RKO (cell line): Measurements from ENCODE around the gene GGNBP2.
"Not testable (repeated sequence)": the region's sequence is repeated elsewhere in the genome, so short reads cannot be mapped to it uniquely, and the experiment has no call there.

ENCODE experiments used
- DNase-seq: peaks from one replicate; pipeline ENCODE4 v3.0.0-alpha.2; 2016; ENCODE audit warnings: low spot score

The GGNBP2 gene, protein sequence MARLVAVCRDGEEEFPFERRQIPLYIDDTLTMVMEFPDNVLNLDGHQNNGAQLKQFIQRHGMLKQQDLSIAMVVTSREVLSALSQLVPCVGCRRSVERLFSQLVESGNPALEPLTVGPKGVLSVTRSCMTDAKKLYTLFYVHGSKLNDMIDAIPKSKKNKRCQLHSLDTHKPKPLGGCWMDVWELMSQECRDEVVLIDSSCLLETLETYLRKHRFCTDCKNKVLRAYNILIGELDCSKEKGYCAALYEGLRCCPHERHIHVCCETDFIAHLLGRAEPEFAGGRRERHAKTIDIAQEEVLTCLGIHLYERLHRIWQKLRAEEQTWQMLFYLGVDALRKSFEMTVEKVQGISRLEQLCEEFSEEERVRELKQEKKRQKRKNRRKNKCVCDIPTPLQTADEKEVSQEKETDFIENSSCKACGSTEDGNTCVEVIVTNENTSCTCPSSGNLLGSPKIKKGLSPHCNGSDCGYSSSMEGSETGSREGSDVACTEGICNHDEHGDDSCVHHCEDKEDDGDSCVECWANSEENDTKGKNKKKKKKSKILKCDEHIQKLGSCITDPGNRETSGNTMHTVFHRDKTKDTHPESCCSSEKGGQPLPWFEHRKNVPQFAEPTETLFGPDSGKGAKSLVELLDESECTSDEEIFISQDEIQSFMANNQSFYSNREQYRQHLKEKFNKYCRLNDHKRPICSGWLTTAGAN

DNA sequence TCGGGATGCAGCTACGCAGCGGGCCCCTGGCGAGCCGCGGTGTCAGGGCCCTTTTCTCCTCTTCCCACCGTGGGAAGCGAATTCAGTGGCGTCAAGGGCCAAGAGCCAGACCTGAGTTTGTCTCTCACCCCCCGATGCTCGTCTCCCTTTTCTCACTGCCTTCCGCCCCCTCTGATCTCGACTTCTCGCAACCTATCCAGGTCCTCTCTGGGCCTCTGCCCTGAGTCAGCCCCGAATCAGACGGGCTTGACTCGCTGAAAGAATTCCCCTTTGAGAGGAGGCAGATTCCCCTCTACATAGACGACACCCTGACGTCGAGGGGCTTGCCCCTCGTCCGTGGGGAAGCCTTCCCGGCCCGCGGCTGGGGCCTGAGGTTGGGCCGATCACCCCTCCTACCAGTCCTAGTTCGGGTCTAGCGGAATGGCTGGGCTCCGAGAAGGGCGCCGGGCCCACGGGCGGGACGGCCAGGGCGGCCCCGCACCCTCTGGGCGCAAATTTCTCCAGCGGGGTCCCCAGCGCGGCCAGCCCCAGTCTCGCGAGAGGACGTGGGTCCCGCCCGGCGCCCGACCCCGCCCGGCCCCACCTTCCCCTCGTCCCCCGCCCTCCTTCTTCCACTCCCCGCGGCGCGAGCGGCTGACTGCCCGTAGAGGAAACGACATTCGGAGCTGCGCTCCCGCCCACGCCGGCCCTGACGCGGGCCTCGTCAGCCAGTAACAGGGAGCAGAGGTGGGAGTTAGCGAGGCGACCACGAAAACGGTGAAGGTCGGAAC lies at the start of gene GGNBP2:
GGNBP2 (plus strand) TSS at position 613 of the 770 bp plus-strand sequence. CDS start 806 bp downstream, outside the sequence.
- peak; percentile 92 for DNase-seq

DNA sequence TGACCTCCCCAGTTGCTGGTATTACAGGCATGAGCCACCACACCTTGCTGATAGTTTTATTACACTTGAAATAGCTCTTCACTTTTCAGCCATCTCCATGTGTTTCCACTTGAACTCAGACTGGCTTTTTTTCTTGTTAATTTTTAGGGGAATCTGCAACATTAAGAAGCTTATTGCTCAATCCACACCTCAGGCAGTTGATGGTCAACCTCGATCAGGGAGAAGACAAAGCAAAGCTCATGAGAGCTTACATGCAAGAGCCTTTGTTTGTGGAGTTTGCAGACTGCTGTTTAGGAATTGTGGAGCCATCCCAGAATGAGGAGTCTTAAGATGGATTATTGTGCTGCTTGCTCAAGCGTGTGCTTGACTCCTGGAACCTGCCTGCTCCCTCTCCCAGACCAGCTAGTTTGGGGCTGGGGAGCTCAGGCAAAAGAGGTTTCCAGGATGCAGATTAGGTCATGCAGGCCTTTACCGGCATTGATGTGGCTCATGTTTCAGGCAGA lies 49.6 kb upstream of the GGNBP2 start:
- no peak for DNase-seq

DNA sequence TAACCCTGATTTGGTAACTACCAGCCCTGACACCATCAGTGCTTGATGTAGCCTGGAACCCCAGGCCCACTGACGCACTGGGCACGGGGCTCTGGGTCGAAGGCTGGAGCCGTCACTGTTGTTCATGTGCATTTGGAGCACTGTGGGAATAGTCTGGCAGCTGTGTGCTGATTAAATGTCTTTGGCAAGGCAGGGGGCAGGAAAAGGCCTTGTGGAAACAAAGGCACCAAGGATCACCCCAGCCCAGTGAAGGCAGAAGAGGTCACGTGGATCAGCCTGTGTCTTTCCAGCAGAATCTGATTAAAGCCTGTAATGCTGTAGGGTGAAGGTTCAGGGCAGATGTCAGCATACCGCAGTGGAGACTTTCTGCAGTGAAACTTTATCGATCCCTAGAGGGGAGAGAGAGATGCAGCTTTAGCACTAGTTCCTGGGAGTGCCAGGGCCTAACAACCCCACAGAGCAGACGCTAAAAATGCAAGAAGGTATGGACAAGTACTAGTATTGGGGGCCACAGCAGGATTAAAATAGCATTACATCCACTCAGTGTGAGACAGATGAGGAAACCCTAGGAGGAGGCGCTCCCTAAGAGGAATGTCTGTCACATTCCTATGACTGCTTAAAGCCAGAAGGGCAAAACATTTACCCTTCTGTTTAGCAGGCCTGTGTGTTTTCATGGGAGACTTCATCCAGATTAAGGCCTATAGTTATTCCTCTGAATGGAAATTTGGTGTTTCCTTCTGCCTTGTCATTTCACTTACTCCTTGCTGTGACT lies 48.5 kb upstream of the GGNBP2 start:
- DNase-seq = no peak

DNA sequence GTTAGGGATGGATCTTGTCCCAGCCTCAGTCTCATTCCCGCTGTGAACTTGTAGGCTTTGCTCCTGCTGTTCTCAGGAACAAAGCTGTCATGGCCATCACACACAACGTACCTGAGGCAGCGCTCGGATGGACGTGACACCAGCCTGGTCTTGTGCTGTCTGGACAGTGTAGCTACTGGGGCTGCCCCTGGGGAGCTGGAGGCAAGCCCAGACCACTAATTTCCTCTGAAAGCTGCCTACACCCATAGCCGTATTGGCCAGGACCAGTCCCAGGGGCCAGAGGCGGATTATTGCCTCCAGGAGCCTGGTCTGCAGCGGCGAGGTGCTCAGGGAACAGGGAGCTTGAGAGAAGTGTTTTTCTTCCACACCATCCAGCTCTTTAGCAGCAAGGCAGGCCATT lies 46.6 kb upstream of the GGNBP2 start:
- DNase-seq = no peak

DNA sequence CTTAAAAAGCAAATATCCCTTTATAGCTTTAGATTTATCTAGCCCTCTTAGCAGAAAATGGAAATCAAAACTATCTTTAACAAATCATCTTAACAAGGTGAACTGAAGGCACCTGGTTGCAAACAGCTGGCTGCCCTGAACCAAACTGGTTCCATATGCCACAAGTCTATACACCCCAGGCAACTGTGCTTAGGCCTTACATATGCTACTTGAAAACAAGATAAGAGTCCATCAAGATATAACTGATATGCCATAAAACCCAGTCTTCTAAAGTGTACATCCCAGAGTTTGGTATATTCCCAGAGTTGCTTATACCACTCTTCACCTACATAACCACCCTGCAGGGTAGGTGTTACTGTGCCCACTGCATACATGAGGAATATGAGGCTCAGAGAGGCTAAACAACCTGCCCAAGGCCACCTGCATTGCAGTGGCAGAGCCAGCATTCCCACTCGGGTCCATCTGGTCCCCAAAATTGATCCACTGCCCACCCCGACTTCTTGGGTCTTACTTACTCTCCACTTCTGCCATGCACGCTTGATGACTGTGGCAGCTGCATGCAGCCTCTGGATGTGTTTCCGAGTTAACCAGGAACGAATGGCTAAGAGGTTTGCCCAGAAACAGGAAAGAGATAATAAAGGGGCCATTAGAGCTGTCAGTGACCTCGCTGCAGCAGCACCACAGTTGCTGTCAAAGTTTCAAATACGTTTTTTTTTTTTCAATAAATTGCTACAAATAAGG lies 46.0 kb upstream of the GGNBP2 start:
- no peak for DNase-seq

DNA sequence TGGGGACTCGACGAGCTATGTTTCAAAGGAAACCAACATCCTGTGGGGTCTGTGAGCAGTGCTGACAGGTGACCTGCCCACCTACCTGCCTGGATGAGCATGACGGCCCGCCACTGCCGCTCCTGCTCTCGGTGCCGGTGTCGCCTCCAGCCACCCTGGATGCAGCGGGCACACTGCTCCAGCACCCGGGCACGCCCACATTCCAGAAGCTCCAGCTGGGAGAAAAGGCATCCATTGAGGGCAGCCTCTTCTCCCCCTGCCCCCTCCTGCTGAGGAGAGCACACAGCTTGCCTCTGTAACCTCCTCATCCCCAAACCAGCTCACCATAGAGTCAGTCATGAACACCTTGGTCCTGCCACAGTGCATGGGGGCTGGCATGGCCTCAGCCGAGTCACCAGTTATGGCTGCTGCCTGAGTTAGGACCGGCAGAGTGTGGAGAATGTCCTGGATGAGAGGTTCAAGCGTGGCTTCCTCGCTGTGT lies 43.9 kb upstream of the GGNBP2 start:
- no peak for DNase-seq

DNA sequence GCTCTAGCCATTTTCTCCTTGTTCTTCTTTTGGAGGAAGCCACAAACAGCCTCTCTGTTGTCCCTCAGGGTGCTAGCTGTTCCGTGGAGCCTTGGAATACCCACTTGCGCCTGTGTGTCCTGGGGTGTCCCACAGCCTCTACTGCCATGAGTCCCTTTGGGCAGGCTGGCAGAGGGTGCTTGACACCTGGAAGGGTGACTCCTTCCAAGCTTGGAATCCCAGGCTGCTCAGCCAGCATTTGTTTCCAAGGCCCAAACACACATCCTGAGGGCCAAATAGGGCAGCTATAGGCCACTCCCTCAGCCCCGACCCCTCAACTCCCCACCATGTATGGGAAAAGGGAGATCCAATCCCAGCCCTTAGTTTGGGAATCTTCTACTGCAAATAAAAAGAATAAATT lies 43.4 kb upstream of the GGNBP2 start:
- no peak for DNase-seq

DNA sequence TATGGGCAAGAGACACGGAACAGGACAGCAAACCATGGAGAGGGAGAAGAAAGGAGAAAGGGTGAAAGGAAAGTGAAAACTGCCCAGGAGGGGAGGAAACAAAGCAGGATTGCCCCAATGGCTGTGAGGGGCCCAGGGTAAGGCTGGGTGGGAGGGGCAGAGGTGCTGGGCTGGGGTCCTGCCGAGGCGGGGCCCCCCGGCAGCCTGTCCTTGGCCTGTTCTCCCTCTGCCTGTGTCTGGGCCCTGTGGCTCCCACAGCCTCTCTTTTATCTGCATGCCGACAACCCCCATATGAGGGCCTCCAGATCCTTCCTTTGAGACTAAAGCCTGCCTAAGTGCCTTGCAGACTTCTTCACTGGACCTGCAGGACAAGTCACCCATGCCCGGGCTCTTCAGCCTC lies 42.8 kb upstream of the GGNBP2 start:
- no peak for DNase-seq

DNA sequence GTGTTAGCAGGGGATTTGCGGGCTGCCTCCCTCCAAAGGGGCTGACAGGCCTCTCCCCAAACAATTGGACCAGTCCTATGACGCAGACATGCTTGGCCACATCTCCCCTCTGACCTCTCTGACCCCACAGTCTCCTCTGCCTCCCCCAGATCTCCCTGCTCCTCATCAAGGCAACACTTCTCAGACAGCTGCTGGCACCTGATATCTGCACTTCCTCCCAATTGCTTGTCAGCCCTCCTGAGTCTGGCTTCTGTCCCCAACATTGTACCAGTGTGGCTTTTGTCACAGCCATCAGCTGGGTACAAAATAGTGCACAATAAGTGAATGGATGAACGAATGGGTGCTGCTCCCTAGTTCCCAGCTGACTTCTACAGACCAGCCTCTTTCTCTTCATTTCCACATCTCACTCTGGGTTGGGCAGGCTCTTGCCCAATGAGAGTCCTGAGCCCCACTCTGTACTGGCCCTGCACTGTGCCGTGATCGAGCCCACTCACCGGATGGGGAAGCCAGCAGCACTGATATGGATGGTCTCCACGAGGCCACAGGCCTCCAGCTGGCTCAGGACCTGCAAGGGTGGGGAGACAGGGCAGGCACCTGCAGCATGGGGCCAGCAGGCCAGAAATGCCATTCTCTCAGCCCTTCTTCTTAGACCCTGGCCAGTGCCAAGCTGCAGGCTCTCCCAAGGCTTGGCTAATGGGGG lies 41.1 kb upstream of the GGNBP2 start:
- DNase-seq = no peak

DNA sequence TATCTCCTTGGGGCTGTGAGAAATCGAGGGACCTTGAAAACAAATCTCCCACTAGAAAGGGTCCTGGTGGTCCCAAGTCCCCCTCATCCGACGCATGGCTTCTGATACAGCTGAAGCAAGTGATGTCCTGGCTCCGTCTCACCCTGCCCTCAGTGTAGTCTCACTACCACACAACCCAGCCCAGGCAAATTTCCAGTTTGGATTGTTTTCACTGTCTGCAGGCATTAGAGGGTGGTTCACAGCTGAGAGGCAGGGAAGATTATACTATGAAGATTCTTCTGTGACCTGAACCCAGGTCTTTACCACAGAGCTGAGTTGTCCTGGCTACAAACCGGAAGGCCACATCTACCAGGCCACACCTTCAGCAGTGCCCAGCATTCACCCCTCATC lies 40.6 kb upstream of the GGNBP2 start:
- DNase-seq = no peak

DNA sequence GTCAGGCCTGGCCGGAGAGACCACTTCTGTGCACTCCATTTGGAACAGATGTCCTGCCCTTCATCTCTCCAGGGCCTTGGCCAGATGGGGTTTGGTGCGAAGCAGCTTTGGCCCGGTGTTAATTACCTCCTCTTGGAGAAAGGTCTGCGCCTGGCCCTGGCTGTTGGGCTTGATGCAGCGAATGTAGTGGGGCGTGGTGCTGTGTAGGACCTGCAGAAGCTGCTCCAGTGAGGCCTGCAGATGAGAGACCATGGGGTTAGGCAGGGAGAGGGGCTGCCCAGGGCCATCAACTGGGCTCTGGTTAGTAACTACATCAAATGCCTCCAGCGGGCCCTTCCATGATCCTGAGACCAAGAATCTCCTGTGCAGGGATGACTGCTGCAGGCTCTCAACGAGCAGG lies 39.5 kb upstream of the GGNBP2 start:
- DNase-seq = no peak

DNA sequence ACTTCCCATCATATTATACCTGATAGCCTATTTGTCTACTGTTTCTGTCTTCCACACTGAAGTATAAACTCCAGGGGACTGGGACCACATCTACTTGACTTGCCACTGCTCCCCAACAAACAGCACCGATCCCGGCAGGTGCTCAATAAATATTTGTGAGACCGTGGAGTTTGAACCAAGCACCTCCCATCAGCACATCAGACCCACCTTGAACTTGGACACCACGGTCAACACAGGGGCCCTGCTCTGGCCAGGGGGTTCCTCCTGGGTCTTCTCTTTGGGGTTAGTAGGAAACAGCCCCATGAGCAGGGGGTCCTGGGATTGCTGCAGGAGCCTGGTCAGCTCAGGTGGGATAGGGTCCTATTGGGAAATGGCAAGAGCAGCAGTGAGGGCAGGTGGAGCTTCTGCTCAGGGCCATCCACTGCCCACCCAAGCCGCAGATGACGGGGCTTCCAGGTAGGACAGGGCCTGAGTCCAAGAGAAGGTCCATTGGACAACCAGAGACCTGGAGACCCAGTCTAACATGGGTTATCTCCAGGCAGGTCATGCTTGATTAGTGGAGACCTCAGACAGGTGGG lies 38.4 kb upstream of the GGNBP2 start:
- no peak for DNase-seq

DNA sequence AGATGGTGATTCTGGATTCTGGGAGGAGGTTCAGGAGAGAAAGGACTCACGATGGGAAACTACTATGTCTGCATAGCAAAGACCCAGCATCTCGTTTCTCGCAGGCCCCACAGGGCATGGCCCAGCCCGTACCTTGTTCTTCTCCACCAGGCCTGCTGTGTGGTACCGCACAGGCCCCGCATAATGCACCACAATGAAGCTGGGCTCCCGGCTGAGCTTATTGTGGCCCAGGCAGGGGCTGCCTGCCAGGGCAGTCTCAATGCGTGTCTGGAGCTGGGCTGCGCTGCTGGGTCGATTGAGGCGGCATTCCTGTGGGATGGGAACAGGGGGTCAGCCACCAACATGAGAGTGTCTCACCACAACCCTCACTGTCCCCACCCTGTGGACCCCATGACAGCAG lies 37.9 kb upstream of the GGNBP2 start:
- DNase-seq = no peak

DNA sequence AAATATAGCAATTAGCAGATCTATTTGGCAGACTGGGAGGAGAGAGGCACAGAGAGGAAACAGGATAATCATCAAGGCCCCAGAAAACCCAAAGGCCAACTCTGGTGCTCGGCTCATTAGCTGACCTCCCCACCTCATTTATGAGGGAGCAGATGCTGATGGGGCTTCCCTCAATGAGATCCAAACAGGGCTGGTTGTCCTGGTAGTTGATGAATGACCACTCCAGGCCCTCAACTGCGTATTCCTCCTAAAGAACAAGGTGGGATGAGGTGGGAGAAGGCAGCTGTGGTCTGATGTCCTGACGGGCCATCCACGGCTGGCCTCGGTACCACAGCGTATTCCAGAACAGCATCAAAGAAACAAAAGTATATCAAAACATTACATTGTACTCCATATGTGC lies 37.5 kb upstream of the GGNBP2 start:
- no peak for DNase-seq

DNA sequence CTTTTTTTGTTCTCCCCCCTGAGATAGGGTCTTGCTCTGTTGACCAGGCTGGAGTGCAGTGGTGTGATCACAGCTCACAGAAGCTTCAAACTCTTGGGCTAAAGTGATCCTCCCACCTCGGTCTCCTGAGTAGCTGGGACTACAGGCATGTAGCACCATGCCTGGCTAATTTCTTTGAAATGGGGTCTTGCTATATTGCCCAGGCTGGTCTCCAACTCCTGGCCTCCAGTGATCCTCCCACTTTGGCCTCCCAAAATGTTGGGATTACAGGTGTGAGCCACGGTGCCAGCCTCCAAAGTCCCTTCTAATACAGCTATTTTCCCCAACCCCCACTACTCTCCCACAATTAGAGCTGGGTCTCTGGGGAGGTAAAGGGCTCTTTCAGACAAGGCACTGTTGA lies 36.3 kb upstream of the GGNBP2 start:
- DNase-seq = not testable (repeated sequence)

DNA sequence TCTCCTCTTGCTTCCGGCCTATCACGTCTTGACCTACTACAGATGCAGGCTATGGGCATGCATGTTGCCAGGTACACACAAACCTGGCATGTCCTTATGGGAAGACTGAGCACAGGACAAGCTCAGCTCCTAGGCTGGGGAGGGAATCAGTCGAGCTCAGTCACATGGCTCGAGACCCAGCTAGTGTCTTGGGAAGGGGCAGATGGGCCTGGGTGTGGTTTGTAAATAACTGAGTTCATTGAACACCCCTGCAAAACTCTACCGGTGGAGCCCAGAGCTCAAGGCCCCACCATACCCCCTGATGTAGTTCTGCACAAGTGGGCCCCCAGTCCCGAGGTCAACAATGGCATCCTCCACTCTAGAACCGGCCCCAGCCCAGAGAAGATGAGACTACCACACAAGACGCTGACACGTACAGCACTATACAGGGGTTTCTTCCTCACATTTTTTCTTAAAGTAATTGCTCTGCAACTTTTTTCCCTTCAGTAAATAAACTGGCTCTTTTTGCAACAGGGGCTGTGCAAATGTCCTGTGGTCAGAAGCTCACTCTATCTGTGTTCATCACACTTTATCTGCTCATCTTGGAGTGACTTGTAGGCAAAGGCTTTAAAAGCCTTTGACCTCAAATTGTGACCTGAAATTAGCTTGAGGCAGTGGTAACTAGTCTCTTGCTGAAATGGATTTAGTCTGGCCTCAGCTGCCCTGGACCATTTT lies 35.3 kb upstream of the GGNBP2 start:
- DNase-seq = no peak

DNA sequence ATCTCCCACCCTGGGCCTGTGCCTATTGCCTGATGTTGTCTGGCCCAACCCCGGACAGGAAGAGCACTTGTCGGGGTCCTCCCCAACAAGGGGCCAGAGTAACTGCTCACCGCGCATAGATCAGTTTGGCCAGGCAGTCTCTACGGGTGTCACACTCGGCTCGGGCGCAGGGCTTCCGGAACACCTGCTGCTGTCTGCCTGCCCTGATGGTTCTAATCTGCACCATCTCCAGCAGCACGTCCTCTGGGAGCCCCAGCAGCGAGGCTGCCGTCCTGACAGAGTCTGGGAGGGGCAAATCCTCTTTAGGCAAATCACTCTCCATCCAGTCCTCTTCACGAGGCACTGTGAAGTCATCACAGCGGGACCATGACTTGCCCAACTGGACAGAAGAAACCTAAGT lies 34.1 kb upstream of the GGNBP2 start:
- no peak for DNase-seq

DNA sequence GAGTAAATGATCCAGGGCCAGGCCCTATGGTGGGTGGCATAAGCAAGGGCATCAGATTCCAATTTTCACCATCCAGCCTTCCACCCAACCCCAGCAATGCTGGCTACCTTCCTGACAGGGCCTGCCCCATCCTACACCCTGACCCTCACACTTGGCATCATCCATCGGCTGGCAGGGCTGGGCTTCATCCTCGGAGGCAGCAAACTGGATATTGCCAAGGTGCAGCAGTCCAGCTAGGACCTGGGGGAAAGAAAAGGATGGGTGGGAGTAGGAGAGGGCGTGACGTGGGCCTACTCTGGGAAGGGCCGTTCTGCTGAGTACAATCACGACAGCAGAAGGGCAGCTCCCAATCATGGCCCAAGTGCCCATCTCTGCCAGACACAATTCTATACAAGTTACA lies 33.5 kb upstream of the GGNBP2 start:
- no peak for DNase-seq

DNA sequence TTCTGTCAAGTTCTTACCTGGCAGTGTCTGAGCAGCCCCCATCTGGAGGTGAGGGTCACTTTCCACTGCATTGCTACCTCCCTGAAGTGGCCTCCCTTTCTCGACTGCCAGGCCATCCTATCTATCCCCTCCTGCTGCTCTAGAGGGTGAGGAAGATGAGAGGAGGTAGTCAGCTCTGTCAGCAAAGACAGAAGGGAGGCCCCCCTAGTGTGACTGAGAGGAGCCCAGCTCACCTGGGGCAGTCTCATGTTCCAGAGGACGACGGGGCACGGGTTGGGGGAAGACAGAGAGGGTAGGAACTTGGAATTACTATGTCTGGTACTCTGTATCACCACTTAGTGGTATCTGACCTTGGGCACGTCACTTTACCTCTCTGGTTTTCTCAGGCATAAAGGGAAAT lies 32.1 kb upstream of the GGNBP2 start:
- no peak for DNase-seq
